ENCODE data around the gene COX18. TPM values are rescaled to one million over a fixed set of nuclear protein-coding genes. Genes with fewer than 3 reads are reported as not detected.

The COX18 gene
- total RNA-seq, 1 experiment from 2014 or later = 26.9 TPM

DNA sequence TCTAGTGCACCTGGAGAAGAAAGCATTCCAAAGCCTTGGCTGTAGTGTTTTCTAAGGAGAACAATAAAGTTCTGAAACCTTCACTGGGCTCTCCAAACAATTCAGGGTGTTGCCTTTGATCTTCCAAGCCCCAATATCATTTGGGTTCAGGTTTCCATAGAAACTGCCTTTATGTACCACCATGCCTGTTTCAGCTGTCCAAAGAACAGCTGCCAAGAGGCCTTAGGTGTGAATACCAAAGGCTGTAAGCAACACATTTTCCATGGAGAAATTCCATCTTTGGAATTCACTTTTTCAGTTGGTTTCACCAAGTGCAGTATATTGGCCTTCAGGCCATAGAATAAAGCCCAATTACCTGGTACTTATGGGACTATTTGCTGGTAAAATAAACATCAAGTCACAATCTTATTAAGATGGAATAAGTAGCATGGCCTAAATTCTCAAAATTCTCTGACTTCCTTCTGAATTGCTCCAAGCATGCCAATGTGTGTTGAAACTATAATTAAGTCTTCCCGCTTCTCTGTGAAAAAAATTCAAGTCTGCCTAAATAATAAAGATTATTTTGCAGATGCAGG lies 61.9 kb downstream of the COX18 start (continued):
- TF ChIP-seq AFF4 (CRISPR knock-in tag; IDR thresholded peaks at IDR 0.05; ENCODE audit: borderline replicate concordance) (no peak), MYBL2 (CRISPR knock-in tag; IDR thresholded peaks at IDR 0.05) (no peak), ZBTB21 (CRISPR knock-in tag; IDR thresholded peaks at IDR 0.05; ENCODE audit: borderline replicate concordance) (no peak), ETV6 (CRISPR knock-in tag; IDR thresholded peaks at IDR 0.05) (no peak), ATF1 (CRISPR knock-in tag; IDR thresholded peaks at IDR 0.05) (no peak), MXD4 (CRISPR knock-in tag; IDR thresholded peaks at IDR 0.05; ENCODE audit: borderline replicate concordance) (no peak), ZMAT4 (CRISPR knock-in tag; IDR thresholded peaks at IDR 0.05) (no peak), ARID4B (CRISPR knock-in tag; IDR thresholded peaks at IDR 0.05; ENCODE audit: borderline replicate concordance) (no peak), ZNF219 (CRISPR knock-in tag; IDR thresholded peaks at IDR 0.05; ENCODE audit: borderline replicate concordance) (no peak), ZBTB43 (CRISPR knock-in tag; IDR thresholded peaks at IDR 0.05) (no peak), USF1 (CRISPR knock-in tag; IDR thresholded peaks at IDR 0.05) (no peak)
- TF ChIP-seq, protein P1, sequence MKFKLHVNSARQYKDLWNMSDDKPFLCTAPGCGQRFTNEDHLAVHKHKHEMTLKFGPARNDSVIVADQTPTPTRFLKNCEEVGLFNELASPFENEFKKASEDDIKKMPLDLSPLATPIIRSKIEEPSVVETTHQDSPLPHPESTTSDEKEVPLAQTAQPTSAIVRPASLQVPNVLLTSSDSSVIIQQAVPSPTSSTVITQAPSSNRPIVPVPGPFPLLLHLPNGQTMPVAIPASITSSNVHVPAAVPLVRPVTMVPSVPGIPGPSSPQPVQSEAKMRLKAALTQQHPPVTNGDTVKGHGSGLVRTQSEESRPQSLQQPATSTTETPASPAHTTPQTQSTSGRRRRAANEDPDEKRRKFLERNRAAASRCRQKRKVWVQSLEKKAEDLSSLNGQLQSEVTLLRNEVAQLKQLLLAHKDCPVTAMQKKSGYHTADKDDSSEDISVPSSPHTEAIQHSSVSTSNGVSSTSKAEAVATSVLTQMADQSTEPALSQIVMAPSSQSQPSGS (CRISPR knock-in tag; IDR thresholded peaks at IDR 0.05; ENCODE audit: borderline replicate concordance, low read depth) = no peak
- TF ChIP-seq, protein P2, sequence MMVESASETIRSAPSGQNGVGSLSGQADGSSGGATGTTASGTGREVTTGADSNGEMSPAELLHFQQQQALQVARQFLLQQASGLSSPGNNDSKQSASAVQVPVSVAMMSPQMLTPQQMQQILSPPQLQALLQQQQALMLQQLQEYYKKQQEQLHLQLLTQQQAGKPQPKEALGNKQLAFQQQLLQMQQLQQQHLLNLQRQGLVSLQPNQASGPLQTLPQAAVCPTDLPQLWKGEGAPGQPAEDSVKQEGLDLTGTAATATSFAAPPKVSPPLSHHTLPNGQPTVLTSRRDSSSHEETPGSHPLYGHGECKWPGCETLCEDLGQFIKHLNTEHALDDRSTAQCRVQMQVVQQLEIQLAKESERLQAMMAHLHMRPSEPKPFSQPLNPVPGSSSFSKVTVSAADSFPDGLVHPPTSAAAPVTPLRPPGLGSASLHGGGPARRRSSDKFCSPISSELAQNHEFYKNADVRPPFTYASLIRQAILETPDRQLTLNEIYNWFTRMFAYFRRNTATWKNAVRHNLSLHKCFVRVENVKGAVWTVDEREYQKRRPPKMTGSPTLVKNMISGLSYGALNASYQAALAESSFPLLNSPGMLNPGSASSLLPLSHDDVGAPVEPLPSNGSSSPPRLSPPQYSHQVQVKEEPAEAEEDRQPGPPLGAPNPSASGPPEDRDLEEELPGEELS (CRISPR knock-in tag; IDR thresholded peaks at IDR 0.05) = no peak

All from WTC11 (cell line).